Neuronal stem cell (in vitro differentiated cells): ENCODE data around the gene IL23R.

Experiments
- DNase-seq: peaks from one replicate; pipeline ENCODE4 v3.0.0-alpha.2; 2013; ENCODE audit warnings: low spot score
- H2AFZ ChIP-seq: one replicate; pipeline ENCODE4 v1.6.1; 2013; ENCODE audit warnings: mild to moderate bottlenecking, low read length, inconsistent platforms
- H2AK5ac ChIP-seq: 2 replicates; pipeline ENCODE4 v1.6.1; 2013; ENCODE audit warnings: low read depth, mild to moderate bottlenecking, inconsistent platforms, low read length, moderate library complexity, mixed read lengths
- H2BK120ac ChIP-seq: 2 replicates; pipeline ENCODE4 v1.6.1; 2013; ENCODE audit warnings: low read depth, mild to moderate bottlenecking, inconsistent platforms, low read length, moderate library complexity, mixed read lengths
- H2BK12ac ChIP-seq: one replicate; pipeline ENCODE4 v1.6.1; 2013; ENCODE audit warnings: low read length, inconsistent platforms
- H2BK15ac ChIP-seq: 2 replicates; pipeline ENCODE4 v1.6.1; 2013; ENCODE audit warnings: mild to moderate bottlenecking, low read length, inconsistent platforms, mixed read lengths
- H2BK5ac ChIP-seq: one replicate; pipeline ENCODE4 v1.6.1; 2013; ENCODE audit warnings: inconsistent platforms, mild to moderate bottlenecking, low read length, moderate library complexity
- H3K14ac ChIP-seq: one replicate; pipeline ENCODE4 v1.6.1; 2013; ENCODE audit warnings: low read length, inconsistent platforms
- H3K18ac ChIP-seq: 2 replicates; pipeline ENCODE4 v1.6.1; 2013; ENCODE audit warnings: low read length, inconsistent platforms
- H3K23ac ChIP-seq: 2 replicates; pipeline ENCODE4 v1.6.1; 2013; ENCODE audit warnings: low read depth, mild to moderate bottlenecking, mixed read lengths, low read length, inconsistent platforms; ENCODE audit not compliant: poor library complexity
- H3K27ac ChIP-seq: replicated peaks from 3 replicates; pipeline ENCODE4 v1.5.1; 2013; ENCODE audit warnings: low read length, inconsistent platforms
- H3K27me3 ChIP-seq, 3 experiments: 2 replicates each; pipeline ENCODE4 v1.6.1; 2013; ENCODE audit warnings: low read length in 3 of 3, mild to moderate bottlenecking in 2 of 3, inconsistent platforms in 1 of 3, low read depth in 1 of 3, mixed read lengths in 1 of 3, moderate library complexity in 1 of 3; ENCODE audit not compliant: control insufficient read depth in 3 of 3, insufficient read depth in 3 of 3
- H3K36me3 ChIP-seq, 2 donors: replicated peaks in 1 of 2; 2 replicates each; pipeline ENCODE4 v1.6.1; 2013; ENCODE audit warnings: low read length in 2 of 2; ENCODE audit not compliant: control insufficient read depth in 2 of 2, insufficient read depth in 2 of 2
- H3K4ac ChIP-seq: 2 replicates; pipeline ENCODE4 v1.6.1; 2013; ENCODE audit warnings: inconsistent platforms, mild to moderate bottlenecking, low read length, moderate library complexity
- H3K4me1 ChIP-seq, 2 donors: 1 replicate in 1 of 2; 2 replicates in 1 of 2; pipeline ENCODE4 v1.6.1; 2013; ENCODE audit warnings: low read length in 2 of 2, low read depth in 1 of 2; ENCODE audit not compliant: control insufficient read depth in 2 of 2, insufficient read depth in 1 of 2
- H3K4me2 ChIP-seq: one replicate; pipeline ENCODE4 v1.6.1; 2013; ENCODE audit warnings: mild to moderate bottlenecking, low read length, inconsistent platforms; ENCODE audit not compliant: insufficient read depth, poor library complexity, severe bottlenecking
- H3K4me3 ChIP-seq, 2 donors: 2 replicates each; pipeline ENCODE4 v1.5.1; 2013; ENCODE audit warnings: low read length in 2 of 2, mild to moderate bottlenecking in 2 of 2, inconsistent platforms in 1 of 2, moderate library complexity in 1 of 2
- H3K79me1 ChIP-seq: one replicate; pipeline ENCODE4 v1.6.1; 2013; ENCODE audit warnings: low read depth, mild to moderate bottlenecking, inconsistent platforms, low read length, moderate library complexity
- H3K9ac ChIP-seq: one replicate; pipeline ENCODE4 v1.6.1; 2013; ENCODE audit warnings: mild to moderate bottlenecking, low read depth, low read length, inconsistent platforms; ENCODE audit not compliant: poor library complexity
- H3K9me3 ChIP-seq, 2 donors: replicated peaks in 1 of 2; 2 replicates each; pipeline versions ENCODE3 to v1.6.1; 2013; ENCODE audit warnings: low read length in 2 of 2, mild to moderate bottlenecking in 2 of 2, inconsistent platforms in 1 of 2, low read depth in 1 of 2, mixed read lengths in 1 of 2, moderate library complexity in 1 of 2; ENCODE audit not compliant: control insufficient read depth in 2 of 2, insufficient read depth in 1 of 2
- H4K8ac ChIP-seq: one replicate; pipeline ENCODE4 v1.6.1; 2013; ENCODE audit warnings: low read depth, mild to moderate bottlenecking, inconsistent platforms, low read length, moderate library complexity
- H4K91ac ChIP-seq: one replicate; pipeline ENCODE4 v1.6.1; 2013; ENCODE audit warnings: low read length, low read depth, mild to moderate bottlenecking, inconsistent platforms; ENCODE audit not compliant: poor library complexity
- WGBS, 2 donors: extraction: QIAGEN DNeasy Blood & Tissue Kit; methylation state at CpG; one replicate each; pipeline ENCODE4 v1.1.7; 2013; ENCODE audit warnings: missing lambda C conversion rate in 2 of 2, mixed read lengths in 1 of 2; ENCODE audit not compliant: insufficient read length in 2 of 2, insufficient replicate concordance in 1 of 2; ENCODE audit errors: extremely low coverage in 2 of 2; 5-methylcytosine and 5-hydroxymethylcytosine counted together

IL23R gene

GRCh38 chr1:67256291-67257172 lies 90.3 kb downstream of the IL23R start:
- H3K79me1 ChIP-seq, result no peaks in the 10 kb centered on the region
- no peak overlapping the region for H2AK5ac ChIP-seq
- peaks cover 2 to 5% of the 10 kb centered on the region in 2 donors for H3K9me3 ChIP-seq
- no peak overlapping the region for H3K18ac ChIP-seq
- no peak overlapping the region for H2BK15ac ChIP-seq
- H2AFZ ChIP-seq, result no peak overlapping the region
- no peak overlapping the region for H2BK12ac ChIP-seq
- H3K4me1 ChIP-seq, result peaks cover 0 to 9% of the 10 kb centered on the region in 2 donors
- H3K23ac ChIP-seq, result no peak overlapping the region
- H4K8ac ChIP-seq, result no peak overlapping the region
- no peak overlapping the region for H4K91ac ChIP-seq
- H3K9ac ChIP-seq, result no peak overlapping the region
- no peak overlapping the region for H2BK5ac ChIP-seq
- no CpG with 5 or more reads among the region's 2 CpGs for WGBS, 2 donors
- H3K4me3 ChIP-seq, result no peak overlapping the region
- H3K36me3 ChIP-seq, result no peaks in the 10 kb centered on the region
- H3K4me2 ChIP-seq, result no peak overlapping the region
- H2BK120ac ChIP-seq, result no peak overlapping the region
- no peak overlapping the region for H3K4ac ChIP-seq
- DNase-seq, result no peak
- H3K27me3 ChIP-seq, result no peaks in the 10 kb centered on the region
- no peak overlapping the region for H3K14ac ChIP-seq
- no peak overlapping the region for H3K27ac ChIP-seq

- H2AK5ac ChIP-seq, result no peak overlapping the region
- H3K36me3 ChIP-seq, result no peaks in the 10 kb centered on the region
- no peak overlapping the region for H3K18ac ChIP-seq
- no peaks in the 10 kb centered on the region for H3K9me3 ChIP-seq
- no peak overlapping the region for H3K4me3 ChIP-seq
- DNase-seq, result no peak
- no peak overlapping the region for H2BK12ac ChIP-seq
- no peak overlapping the region for H3K27ac ChIP-seq
- H3K4me1 ChIP-seq, result peaks cover 0 to 9% of the 10 kb centered on the region in 2 donors
- H4K91ac ChIP-seq, result no peak overlapping the region
- no peak overlapping the region for H2BK5ac ChIP-seq
- H3K4ac ChIP-seq, result no peak overlapping the region
- H3K27me3 ChIP-seq, result no peaks in the 10 kb centered on the region
- H2BK15ac ChIP-seq, result no peak overlapping the region
- no peaks in the 10 kb centered on the region for H3K79me1 ChIP-seq
- WGBS, 2 donors, result no CpG with 5 or more reads among the region's 5 CpGs
- no peak overlapping the region for H3K4me2 ChIP-seq
- H3K23ac ChIP-seq, result no peak overlapping the region
- no peak overlapping the region for H2AFZ ChIP-seq
- no peak overlapping the region for H4K8ac ChIP-seq
- H3K14ac ChIP-seq, result no peak overlapping the region
- H3K9ac ChIP-seq, result no peak overlapping the region
- H2BK120ac ChIP-seq, result no peak overlapping the region
These were observed 90.9 kb downstream of the IL23R start for GRCh38 chr1:67257173-67257535.

GRCh38 chr1:67261680-67262079 lies 95.4 kb downstream of the IL23R start:
- H3K9me3 ChIP-seq, result no peaks in the 10 kb centered on the region
- no peak overlapping the region for H3K4me3 ChIP-seq
- H2BK12ac ChIP-seq, result no peak overlapping the region
- no peak overlapping the region for H2BK15ac ChIP-seq
- H3K79me1 ChIP-seq, result no peaks in the 10 kb centered on the region
- no peak overlapping the region for H3K27ac ChIP-seq
- no peak overlapping the region for H2BK5ac ChIP-seq
- H4K91ac ChIP-seq, result no peak overlapping the region
- no CpG with 5 or more reads among the region's 4 CpGs for WGBS, 2 donors
- H3K4ac ChIP-seq, result no peak overlapping the region
- H3K4me1 ChIP-seq, result peaks cover 0 to 3% of the 10 kb centered on the region in 2 donors
- H3K9ac ChIP-seq, result no peak overlapping the region
- no peak for DNase-seq
- H3K4me2 ChIP-seq, result no peak overlapping the region
- H2BK120ac ChIP-seq, result no peak overlapping the region
- no peak overlapping the region for H2AK5ac ChIP-seq
- H4K8ac ChIP-seq, result no peak overlapping the region
- no peak overlapping the region for H3K14ac ChIP-seq
- H3K23ac ChIP-seq, result no peak overlapping the region
- peaks cover 0 to 5% (median 0%) of the 10 kb centered on the region in 3 experiments for H3K27me3 ChIP-seq
- no peak overlapping the region for H3K18ac ChIP-seq
- H2AFZ ChIP-seq, result no peak overlapping the region
- no peaks in the 10 kb centered on the region for H3K36me3 ChIP-seq

GRCh38 chr1:67262735-67263134 lies 96.5 kb downstream of the IL23R start:
- Histone ChIP-seq H4K8ac (no peak overlapping the region), H2AFZ (no peak overlapping the region), H3K36me3 (no peaks in the 10 kb centered on the region), H2AK5ac (no peak overlapping the region), H3K4me2 (no peak overlapping the region), H3K79me1 (no peaks in the 10 kb centered on the region), H2BK120ac (no peak overlapping the region), H4K91ac (no peak overlapping the region), H3K18ac (no peak overlapping the region), H3K27me3 (peaks cover 0 to 8% (median 0%) of the 10 kb centered on the region in 3 experiments), H3K27ac (no peak overlapping the region), H2BK15ac (no peak overlapping the region), H2BK5ac (no peak overlapping the region), H3K4ac (no peak overlapping the region), H3K4me3 (no peak overlapping the region), H3K14ac (no peak overlapping the region), H3K23ac (no peak overlapping the region), H3K9me3 (no peaks in the 10 kb centered on the region), H3K4me1 (no peaks in the 10 kb centered on the region), H2BK12ac (no peak overlapping the region), H3K9ac (no peak overlapping the region)
- no peak for DNase-seq
- no CpG with 5 or more reads among the region's 5 CpGs for WGBS, 2 donors
